ENCODE data around the gene PEX11G.

Gene PEX11G

DNA sequence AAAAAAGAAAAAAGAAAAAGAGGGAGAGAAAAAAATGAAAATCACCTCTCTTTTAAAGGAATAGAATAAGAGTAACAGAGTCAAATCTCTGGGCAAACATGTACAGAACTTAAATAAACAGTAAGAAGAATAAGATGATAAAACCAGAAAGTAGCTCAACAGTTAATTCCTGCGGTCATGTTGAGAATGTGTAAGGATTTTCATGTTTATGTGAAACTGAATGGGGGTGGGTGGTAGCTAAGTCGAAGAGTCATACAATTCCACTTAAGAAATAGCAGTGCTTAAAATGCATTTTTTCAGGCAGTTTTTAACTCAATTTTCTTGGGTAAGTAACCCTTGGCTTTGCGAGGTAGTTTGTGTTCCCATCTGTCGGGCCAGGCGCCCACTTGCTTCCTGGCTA lies 60.9 kb downstream of the PEX11G start:
- DNase-seq, result no peak

DNA sequence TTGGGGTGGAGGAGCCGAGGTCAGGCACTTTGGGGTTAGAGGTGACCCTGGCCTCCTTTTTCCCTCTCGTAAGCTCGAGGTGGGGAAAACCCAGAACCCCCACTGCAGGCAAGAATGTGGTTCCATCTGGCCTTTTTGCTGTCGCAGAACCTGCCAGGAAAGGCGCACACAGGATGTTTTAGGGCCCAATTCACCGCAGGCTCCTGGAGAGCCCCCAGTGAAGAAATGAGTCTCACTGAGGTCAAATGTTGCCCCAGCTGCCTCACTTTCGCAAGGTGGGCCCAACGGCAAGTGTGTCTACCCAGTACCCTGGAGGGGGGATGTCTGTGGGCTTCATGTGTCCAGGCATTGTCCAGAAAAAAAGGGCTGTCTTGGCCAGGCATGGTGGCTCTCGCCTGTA lies 61.8 kb downstream of the PEX11G start:
- no peak for DNase-seq
